ENCODE measurements around the gene GABRR3. TPM values are rescaled to one million over a fixed set of nuclear protein-coding genes. Genes with fewer than 3 reads are reported as not detected.
"Not testable (repeated sequence)": the region's sequence is repeated elsewhere in the genome, so short reads cannot be mapped to it uniquely, and the experiment has no call there.

The GABRR3 gene
- total RNA-seq, 1 donor from 2014 or later: not detected

GRCh38 chr3:98014268-98014585 is 20.9 kb downstream of the GABRR3 start:
- H3K4me1 Mint-ChIP-seq (ENCODE audit: unreplicated experiment): no peaks in the 10 kb centered on the region

GRCh38 chr3:98013411-98014267 is 21.5 kb downstream of the GABRR3 start:
- DNase-seq (ENCODE audit: extremely low spot score, unreplicated experiment): no peak
- peaks cover 53% of the 10 kb centered on the region for H3K27me3 Mint-ChIP-seq (ENCODE audit: unreplicated experiment)

More at GRCh38 chr3:98014268-98014585, 20.9 kb downstream of the GABRR3 start:
- no peaks in the 10 kb centered on the region for H3K9me3 Mint-ChIP-seq (ENCODE audit: unreplicated experiment)
- peaks cover 53% of the 10 kb centered on the region for H3K27me3 Mint-ChIP-seq (ENCODE audit: unreplicated experiment)
- no peak for DNase-seq (ENCODE audit: extremely low spot score, unreplicated experiment)
- no peak overlapping the region for H3K27ac Mint-ChIP-seq (ENCODE audit: unreplicated experiment)
- TF ChIP-seq CTCF (IDR thresholded peaks at IDR 0.05): no peak
- no peaks in the 10 kb centered on the region for H3K36me3 Mint-ChIP-seq (ENCODE audit: unreplicated experiment)
- H3K4me3 Mint-ChIP-seq (ENCODE audit: unreplicated experiment): no peak overlapping the region

GRCh38 chr3:98012979-98013378 is 22.1 kb downstream of the GABRR3 start:
- Mint-ChIP-seq H3K4me1 (ENCODE audit: unreplicated experiment) (no peaks in the 10 kb centered on the region), H3K9me3 (ENCODE audit: unreplicated experiment) (no peaks in the 10 kb centered on the region), H3K4me3 (ENCODE audit: unreplicated experiment) (no peak overlapping the region), H3K36me3 (ENCODE audit: unreplicated experiment) (no peaks in the 10 kb centered on the region), H3K27ac (ENCODE audit: unreplicated experiment) (no peak overlapping the region), H3K27me3 (ENCODE audit: unreplicated experiment) (peaks cover 53% of the 10 kb centered on the region)
- no peak for TF ChIP-seq CTCF (IDR thresholded peaks at IDR 0.05)
- DNase-seq (ENCODE audit: extremely low spot score, unreplicated experiment): no peak

More at GRCh38 chr3:98013411-98014267, 21.5 kb downstream of the GABRR3 start:
- H3K9me3 Mint-ChIP-seq (ENCODE audit: unreplicated experiment): no peaks in the 10 kb centered on the region
- no peaks in the 10 kb centered on the region for H3K4me1 Mint-ChIP-seq (ENCODE audit: unreplicated experiment)
- H3K27ac Mint-ChIP-seq (ENCODE audit: unreplicated experiment): no peak overlapping the region
- H3K36me3 Mint-ChIP-seq (ENCODE audit: unreplicated experiment): no peaks in the 10 kb centered on the region
- H3K4me3 Mint-ChIP-seq (ENCODE audit: unreplicated experiment): no peak overlapping the region
- no peak for TF ChIP-seq CTCF (IDR thresholded peaks at IDR 0.05)

GRCh38 chr3:98010883-98011449 is 24.1 kb downstream of the GABRR3 start:
- H3K27me3 Mint-ChIP-seq (ENCODE audit: unreplicated experiment): peaks cover 51% of the 10 kb centered on the region
- DNase-seq (ENCODE audit: extremely low spot score, unreplicated experiment); H3K4me1 Mint-ChIP-seq (ENCODE audit: unreplicated experiment); H3K9me3 Mint-ChIP-seq (ENCODE audit: unreplicated experiment); H3K4me3 Mint-ChIP-seq (ENCODE audit: unreplicated experiment); H3K36me3 Mint-ChIP-seq (ENCODE audit: unreplicated experiment); H3K27ac Mint-ChIP-seq (ENCODE audit: unreplicated experiment): not testable (repeated sequence)

- Mint-ChIP-seq H3K4me1 (ENCODE audit: unreplicated experiment) (no peaks in the 10 kb centered on the region), H3K27ac (ENCODE audit: unreplicated experiment) (no peak overlapping the region), H3K4me3 (ENCODE audit: unreplicated experiment) (no peak overlapping the region), H3K27me3 (ENCODE audit: unreplicated experiment) (peaks cover 47% of the 10 kb centered on the region), H3K36me3 (ENCODE audit: unreplicated experiment) (no peaks in the 10 kb centered on the region), H3K9me3 (ENCODE audit: unreplicated experiment) (no peaks in the 10 kb centered on the region)
- DNase-seq (ENCODE audit: extremely low spot score, unreplicated experiment): no peak
- no peak for TF ChIP-seq CTCF (IDR thresholded peaks at IDR 0.05)
Observed at GRCh38 chr3:98010194-98010882, 24.8 kb downstream of the GABRR3 start.

Data from osteocyte (in vitro differentiated cells).